Suprapubic skin (tissue), 4 donors: ENCODE measurements around the gene NCKAP5. TPM values are rescaled to one million over a fixed set of nuclear protein-coding genes. Genes with fewer than 3 reads are reported as not detected.

Experiments used
- DNase-seq, 2 donors: peaks; one replicate each; pipeline ENCODE4 v3.0.0-alpha.2; 2019; ENCODE audit warnings: low spot score in 2 of 2
- H3K27ac ChIP-seq: fragments of 200-600 bp; sonication (generic); one replicate; pipeline ENCODE4 v1.5.1; 2019
- H3K27me3 ChIP-seq: fragments of 200-600 bp; sonication (generic); one replicate; pipeline ENCODE4 v1.5.1; 2019
- H3K36me3 ChIP-seq: fragments of 200-600 bp; sonication (generic); one replicate; pipeline ENCODE4 v1.5.1; 2019
- H3K4me1 ChIP-seq: fragments of 200-600 bp; sonication (generic); one replicate; pipeline ENCODE4 v1.5.1; 2019
- H3K4me3 ChIP-seq: fragments of 200-600 bp; sonication (generic); one replicate; pipeline ENCODE4 v1.5.1; 2019; ENCODE audit warnings: mild to moderate bottlenecking
- H3K9me3 ChIP-seq: fragments of 200-600 bp; sonication (generic); one replicate; pipeline ENCODE4 v1.5.1; 2019
- CTCF ChIP-seq, 2 donors: fragments of 200-600 bp in 1 of 2; fragments of 450-650 bp in 1 of 2; sonication (generic) in 1 of 2; IDR thresholded peaks; one replicate each; pipeline ENCODE4 v1.5.1; 2016 to 2019; ENCODE audit warnings: antibody characterized with exemption in 2 of 2, mild to moderate bottlenecking in 1 of 2, moderate library complexity in 1 of 2
- EP300 ChIP-seq: sonication (generic); formaldehyde crosslinking; IDR thresholded peaks from one replicate; pipeline ENCODE4 v1.6.1; 2017; ENCODE audit warnings: antibody characterized with exemption
- POLR2A ChIP-seq, 2 donors: fragments of 450-650 bp; IDR thresholded peaks; one replicate each; pipeline ENCODE4 v1.6.1; 2017; ENCODE audit warnings: antibody characterized with exemption in 2 of 2, mild to moderate bottlenecking in 2 of 2, moderate library complexity in 2 of 2
- POLR2AphosphoS5 ChIP-seq, 3 donors: sonication (generic); formaldehyde crosslinking; IDR thresholded peaks; one replicate each; pipeline ENCODE4 v1.6.1; 2017; ENCODE audit warnings: antibody characterized with exemption in 3 of 3
- WGBS: methylation state at CpG from one replicate; pipeline ENCODE4 v1.1.5; 2018; 5-methylcytosine and 5-hydroxymethylcytosine counted together
- total RNA-seq, 4 donors: library from RNA; depleted of rRNA; stranded (reverse); fragments of >200 nt; gene quantifications; one replicate each; pipeline ENCODE4 v1.1.0, GENCODE V29; 2016

Gene NCKAP5
- total RNA-seq, 4 donors from 2014 or later: 2.8 to 6.4 (median 4.2) TPM

GRCh38 chr2:132760405-132760804 is 807.9 kb downstream of the NCKAP5 start:
- Histone ChIP-seq H3K27me3 (no peaks in the 10 kb centered on the region), H3K27ac (no peak overlapping the region), H3K36me3 (no peaks in the 10 kb centered on the region), H3K9me3 (peaks cover 3% of the 10 kb centered on the region), H3K4me1 (peaks cover 5% of the 10 kb centered on the region), H3K4me3 (no peak overlapping the region)
- DNase-seq: no peak
- TF ChIP-seq POLR2A (IDR thresholded peaks at IDR 0.05): no peak
- no peak for TF ChIP-seq EP300
- TF ChIP-seq CTCF (IDR thresholded peaks at IDR 0.05): no peak
- TF ChIP-seq POLR2AphosphoS5 (IDR thresholded peaks at IDR 0.05): no peak

- Histone ChIP-seq H3K9me3 (peaks cover 3% of the 10 kb centered on the region), H3K4me3 (no peak overlapping the region), H3K27ac (no peak overlapping the region), H3K27me3 (no peaks in the 10 kb centered on the region), H3K36me3 (no peaks in the 10 kb centered on the region), H3K4me1 (peaks cover 5% of the 10 kb centered on the region)
- TF ChIP-seq POLR2AphosphoS5 (IDR thresholded peaks at IDR 0.05) (no peak), EP300 (no peak), CTCF (IDR thresholded peaks at IDR 0.05) (no peak), POLR2A (IDR thresholded peaks at IDR 0.05) (no peak)
- DNase-seq: no peak
Observed at GRCh38 chr2:132758995-132759394, 809.3 kb downstream of the NCKAP5 start.

- 61% methylated on average over 3 of the region's 3 CpGs for WGBS
- H3K36me3 ChIP-seq: no peaks in the 10 kb centered on the region
Observed at GRCh38 chr2:132757676-132758075, 810.6 kb downstream of the NCKAP5 start.

DNA sequence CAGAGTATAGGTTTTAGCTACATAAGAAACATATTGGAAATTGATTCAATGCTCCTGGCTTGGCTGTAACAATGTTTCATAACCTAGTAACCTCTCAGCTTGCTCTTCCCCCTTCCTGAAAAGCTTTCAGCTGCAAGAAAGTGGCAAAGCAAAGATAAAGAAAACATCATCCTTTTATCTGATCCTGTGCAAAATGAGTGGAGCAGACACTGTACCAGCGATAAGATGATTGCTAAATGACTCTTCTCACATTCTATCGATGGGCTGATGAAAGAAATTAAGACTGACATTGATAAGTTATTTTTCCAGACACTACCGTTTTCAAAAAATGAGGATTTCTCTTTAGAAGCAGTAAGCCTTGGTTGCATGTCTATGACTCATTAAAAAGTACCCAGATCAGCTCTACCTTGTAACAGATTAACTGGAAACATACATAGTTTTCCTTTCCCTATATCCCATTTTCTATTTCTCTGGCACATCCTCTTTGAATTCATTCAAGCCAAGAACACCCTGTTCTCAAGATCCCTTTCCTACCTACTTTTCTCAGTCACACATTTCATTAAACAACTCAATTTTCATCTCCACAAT is 811.2 kb downstream of the NCKAP5 start:
- no peak for TF ChIP-seq POLR2AphosphoS5 (IDR thresholded peaks at IDR 0.05)
- no peak for TF ChIP-seq EP300
- no peak for TF ChIP-seq CTCF (IDR thresholded peaks at IDR 0.05)
- TF ChIP-seq POLR2A (IDR thresholded peaks at IDR 0.05): no peak
- H3K36me3 ChIP-seq: no peaks in the 10 kb centered on the region
- no peak for DNase-seq
- no peak overlapping the region for H3K27ac ChIP-seq
- H3K27me3 ChIP-seq: no peaks in the 10 kb centered on the region
- peaks cover 3% of the 10 kb centered on the region for H3K9me3 ChIP-seq
- H3K4me1 ChIP-seq: peaks cover 5% of the 10 kb centered on the region
- no peak overlapping the region for H3K4me3 ChIP-seq
- 47% methylated on average over 3 of the region's 3 CpGs for WGBS

More at GRCh38 chr2:132757676-132758075, 810.6 kb downstream of the NCKAP5 start:
- no peak overlapping the region for H3K4me3 ChIP-seq
- no peaks in the 10 kb centered on the region for H3K27me3 ChIP-seq
- H3K9me3 ChIP-seq: peaks cover 3% of the 10 kb centered on the region
- TF ChIP-seq POLR2AphosphoS5 (IDR thresholded peaks at IDR 0.05) (no peak), CTCF (IDR thresholded peaks at IDR 0.05) (no peak), EP300 (no peak), POLR2A (IDR thresholded peaks at IDR 0.05) (no peak)
- H3K27ac ChIP-seq: no peak overlapping the region
- H3K4me1 ChIP-seq: peaks cover 5% of the 10 kb centered on the region
- DNase-seq: no peak

DNA sequence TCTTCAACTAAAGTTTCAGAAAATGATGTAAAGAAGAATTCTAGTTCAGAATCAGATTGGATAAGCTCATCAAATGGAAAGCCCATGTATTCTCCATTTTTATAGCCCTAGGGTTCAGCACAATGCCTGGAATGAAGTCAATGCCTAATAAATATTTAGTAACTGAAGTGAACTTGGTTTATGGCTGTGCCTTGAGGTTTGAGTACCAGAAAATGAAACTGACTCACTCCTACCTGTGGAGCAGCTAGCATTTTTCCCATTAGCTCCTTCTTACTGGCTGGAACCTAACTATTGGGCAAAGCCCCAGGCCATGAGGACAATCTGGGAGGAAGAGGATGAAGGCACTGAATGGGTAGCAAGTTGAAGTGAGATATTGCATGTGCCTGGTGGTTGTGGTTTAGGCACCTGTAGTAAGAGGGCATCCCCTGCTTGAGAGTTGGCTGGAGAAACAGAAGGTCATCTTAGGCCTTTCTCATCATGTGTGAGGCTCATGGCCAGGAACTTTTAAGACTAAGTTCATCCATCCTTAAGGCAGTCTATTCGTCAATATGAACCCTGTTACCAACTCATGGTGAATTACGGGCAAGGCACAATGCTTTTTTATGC is 813.3 kb downstream of the NCKAP5 start:
- Histone ChIP-seq H3K27me3 (no peaks in the 10 kb centered on the region), H3K9me3 (no peaks in the 10 kb centered on the region), H3K27ac (no peak overlapping the region), H3K36me3 (no peaks in the 10 kb centered on the region), H3K4me1 (peaks cover 5% of the 10 kb centered on the region), H3K4me3 (no peak overlapping the region)
- DNase-seq: no peak
- TF ChIP-seq EP300: no peak
- TF ChIP-seq POLR2AphosphoS5 (IDR thresholded peaks at IDR 0.05): no peak
- TF ChIP-seq POLR2A (IDR thresholded peaks at IDR 0.05): no peak
- no peak for TF ChIP-seq CTCF (IDR thresholded peaks at IDR 0.05)
- 89% methylated on average over 2 of the region's 2 CpGs for WGBS
